Stimulated activated CD4-positive, alpha-beta T cell treated with anti-CD3 and anti-CD28 coated beads, Interleukin-15, amount 100 ng/mL, for 1 hour (primary cell): Measurements from ENCODE around the gene CSF3R.
"Not testable (repeated sequence)": the region's sequence is repeated elsewhere in the genome, so short reads cannot be mapped to it uniquely, and the experiment has no call there.

Source experiments
- DNase-seq, 2 donors: peaks; one replicate each; pipeline ENCODE4 v3.0.0-alpha.2; 2020; ENCODE audit warnings: low read depth in 1 of 2, low spot score in 1 of 2

The CSF3R gene

GRCh38 chr1:36484099-36484498 is 1.4 kb upstream of the CSF3R start:
- DNase-seq = no peak

- DNase-seq = no peak
These were observed 666 bp downstream of the CSF3R start for GRCh38 chr1:36481771-36482723.

- no peak for DNase-seq
These were observed 1.6 kb downstream of the CSF3R start for GRCh38 chr1:36481091-36481490.

GRCh38 chr1:36480161-36480560 is 2.6 kb downstream of the CSF3R start:
- DNase-seq = no peak

GRCh38 chr1:36479505-36480051 is 3.1 kb downstream of the CSF3R start:
- no peak for DNase-seq

GRCh38 chr1:36477615-36478014 is 5.1 kb downstream of the CSF3R start:
- DNase-seq = not testable (repeated sequence)

- no peak for DNase-seq
These were observed 5.8 kb downstream of the CSF3R start for GRCh38 chr1:36476945-36477344.

- no peak for DNase-seq
These were observed 6.7 kb downstream of the CSF3R start for GRCh38 chr1:36475910-36476604.

- no peak for DNase-seq
These were observed 7.4 kb downstream of the CSF3R start for GRCh38 chr1:36475341-36475740.

- no peak for DNase-seq
These were observed 10.1 kb downstream of the CSF3R start for GRCh38 chr1:36472656-36473055.

- no peak for DNase-seq
These were observed 10.7 kb downstream of the CSF3R start for GRCh38 chr1:36471830-36472641.

- DNase-seq = no peak
These were observed 13.6 kb downstream of the CSF3R start for GRCh38 chr1:36469163-36469562.

GRCh38 chr1:36467700-36468455 is 14.8 kb downstream of the CSF3R start:
- DNase-seq = no peak

GRCh38 chr1:36467027-36467410 is 15.7 kb downstream of the CSF3R start:
- DNase-seq = no peak

GRCh38 chr1:36466370-36467026 is 16.2 kb downstream of the CSF3R start:
- DNase-seq = no peak

- no peak for DNase-seq
These were observed 16.9 kb downstream of the CSF3R start for GRCh38 chr1:36465731-36466369.

GRCh38 chr1:36464605-36465393 is 17.9 kb downstream of the CSF3R start:
- DNase-seq = no peak

GRCh38 chr1:36463803-36464604 is 18.7 kb downstream of the CSF3R start, which contains the start of gene MRPS15:
TSS of gene MRPS15 (minus strand) at chr1:36464384. CDS start at chr1:36464275, 109 bp downstream.
- peak; percentile 82 to 93 for DNase-seq
